Left renal pelvis (tissue), 4 donors: ENCODE results near the gene ITGB6. TPM values are rescaled to one million over a fixed set of nuclear protein-coding genes. Genes with fewer than 3 reads are reported as not detected.
"Not testable (repeated sequence)": the region's sequence is repeated elsewhere in the genome, so short reads cannot be mapped to it uniquely, and the experiment has no call there.

Experiments
- DNase-seq, 4 donors: peaks; one replicate each; pipeline ENCODE4 v3.0.0-alpha.2; 2013; ENCODE audit warnings: low read depth in 4 of 4, low spot score in 3 of 4
- polyA plus RNA-seq, 4 donors: library from polyadenylated mRNA; unstranded; fragments of 120-200 nt; gene quantifications; one replicate each; pipeline ENCODE4 v1.2.1, GENCODE V29; 2013; ENCODE audit not compliant: insufficient read length in 4 of 4

ITGB6 gene
- polyA plus RNA-seq, 4 donors, result 0.64 to 19.0 (median 17.1) TPM

- DNase-seq, result no peak
These were observed 5.7 kb downstream of the ITGB6 start for GRCh38 chr2:160194351-160194750.

GRCh38 chr2:160181146-160181836, 18.8 kb downstream of the ITGB6 start:
- not testable (repeated sequence) for DNase-seq

GRCh38 chr2:160180690-160181089, 19.4 kb downstream of the ITGB6 start:
- DNase-seq, result not testable (repeated sequence)

- DNase-seq, result no peak
These were observed 19.9 kb downstream of the ITGB6 start for GRCh38 chr2:160180172-160180571.

- DNase-seq, result no peak
These were observed 24.6 kb downstream of the ITGB6 start for GRCh38 chr2:160175169-160176134.

- DNase-seq, result no peak
These were observed 25.8 kb downstream of the ITGB6 start for GRCh38 chr2:160174322-160174721.

- no peak for DNase-seq
These were observed 30.1 kb downstream of the ITGB6 start for GRCh38 chr2:160169988-160170387.

GRCh38 chr2:160169471-160169870, 30.6 kb downstream of the ITGB6 start:
- no peak for DNase-seq

- DNase-seq, result no peak
These were observed 31.2 kb downstream of the ITGB6 start for GRCh38 chr2:160168878-160169277.

GRCh38 chr2:160167089-160167740, 32.9 kb downstream of the ITGB6 start:
- DNase-seq, result no peak

GRCh38 chr2:160165996-160166395, 34.1 kb downstream of the ITGB6 start:
- DNase-seq, result no peak

GRCh38 chr2:160165081-160165480, 35.0 kb downstream of the ITGB6 start:
- no peak for DNase-seq

- no peak for DNase-seq
These were observed 41.9 kb downstream of the ITGB6 start for GRCh38 chr2:160157861-160158829.

GRCh38 chr2:160156665-160157064, 43.4 kb downstream of the ITGB6 start:
- no peak for DNase-seq

- DNase-seq, result no peak
These were observed 44.0 kb downstream of the ITGB6 start for GRCh38 chr2:160156100-160156499.

- not testable (repeated sequence) for DNase-seq
These were observed 51.7 kb downstream of the ITGB6 start for GRCh38 chr2:160148419-160148818.

- DNase-seq, result no peak
These were observed 54.6 kb downstream of the ITGB6 start for GRCh38 chr2:160145471-160145870.

- no peak for DNase-seq
These were observed 55.6 kb downstream of the ITGB6 start for GRCh38 chr2:160144280-160144990.

- no peak for DNase-seq
These were observed 57.6 kb downstream of the ITGB6 start for GRCh38 chr2:160142472-160142871.
